GM12864 (cell line): ENCODE data around the gene GRK7.
"Not testable (repeated sequence)": the region's sequence is repeated elsewhere in the genome, so short reads cannot be mapped to it uniquely, and the experiment has no call there.

Experiments used
- DNase-seq: peaks from one replicate; pipeline ENCODE4 v3.0.0-alpha.2; 2011; ENCODE audit warnings: low read depth
- H3K4me3 ChIP-seq: 2 replicates; pipeline ENCODE4 v1.5.1; 2011; ENCODE audit warnings: mild to moderate bottlenecking, low read depth, low read length, control low read depth
- CTCF ChIP-seq: IDR thresholded peaks from 2 replicates; pipeline ENCODE4 v1.5.1; 2011; ENCODE audit warnings: low read depth, mild to moderate bottlenecking, moderate library complexity, low read length, control low read depth, inconsistent platforms; ENCODE audit errors: missing control alignments

GRK7 gene

GRCh38 chr3:141753399-141753798 is 9.8 kb upstream of the GRK7 start:
- TF ChIP-seq CTCF, result no peak
- H3K4me3 ChIP-seq, result no peak overlapping the region
- DNase-seq, result no peak

GRCh38 chr3:141754032-141754431 is 9.2 kb upstream of the GRK7 start:
- no peak for DNase-seq
- H3K4me3 ChIP-seq, result no peak overlapping the region
- no peak for TF ChIP-seq CTCF

GRCh38 chr3:141762552-141762951 is 656 bp upstream of the GRK7 start:
- H3K4me3 ChIP-seq, DNase-seq: not testable (repeated sequence)

- TF ChIP-seq CTCF, result no peak
- DNase-seq, result no peak
- no peak overlapping the region for H3K4me3 ChIP-seq
Measured at GRCh38 chr3:141764045-141764444, 837 bp downstream of the GRK7 start.

GRCh38 chr3:141764465-141764864 is 1.3 kb downstream of the GRK7 start:
- TF ChIP-seq CTCF, result no peak
- DNase-seq, result no peak
- H3K4me3 ChIP-seq, result no peak overlapping the region

GRCh38 chr3:141764986-141765385 is 1.8 kb downstream of the GRK7 start:
- DNase-seq, result no peak
- H3K4me3 ChIP-seq, result no peak overlapping the region
- TF ChIP-seq CTCF, result no peak

GRCh38 chr3:141767066-141767465 is 3.9 kb downstream of the GRK7 start:
- no peak for TF ChIP-seq CTCF
- H3K4me3 ChIP-seq, result no peak overlapping the region
- DNase-seq, result no peak

- no peak for DNase-seq
- no peak for TF ChIP-seq CTCF
Measured at GRCh38 chr3:141769221-141769894, 6.2 kb downstream of the GRK7 start.

More at GRCh38 chr3:141769221-141769894, 6.2 kb downstream of the GRK7 start:
- no peak overlapping the region for H3K4me3 ChIP-seq
